GM18517 (cell line): Measurements from ENCODE around the gene ZNF823.
A peak's percentile ranks its signal among the peaks of the same experiment; 100 is the strongest.
"Not testable (repeated sequence)": the region's sequence is repeated elsewhere in the genome, so short reads cannot be mapped to it uniquely, and the experiment has no call there.

ENCODE experiments used
- ATAC-seq: cut with Tn5 transposase; IDR thresholded peaks from one replicate; pipeline ENCODE4 v1.9.1; 2021; ENCODE audit warnings: mild to moderate bottlenecking, moderate library complexity; ENCODE audit not compliant: unreplicated experiment

Gene ZNF823

GRCh38 chr19:11738746-11739620 lies at the start of gene ZNF823:
Gene ZNF823, minus strand, starts transcription at chr19:11738946. Its CDS starts 127 bp downstream, at chr19:11738819.
- ATAC-seq, result peak; percentile 79

- no peak for ATAC-seq
Measured at GRCh38 chr19:11787536-11787935, 48.8 kb upstream of the ZNF823 start.

DNA sequence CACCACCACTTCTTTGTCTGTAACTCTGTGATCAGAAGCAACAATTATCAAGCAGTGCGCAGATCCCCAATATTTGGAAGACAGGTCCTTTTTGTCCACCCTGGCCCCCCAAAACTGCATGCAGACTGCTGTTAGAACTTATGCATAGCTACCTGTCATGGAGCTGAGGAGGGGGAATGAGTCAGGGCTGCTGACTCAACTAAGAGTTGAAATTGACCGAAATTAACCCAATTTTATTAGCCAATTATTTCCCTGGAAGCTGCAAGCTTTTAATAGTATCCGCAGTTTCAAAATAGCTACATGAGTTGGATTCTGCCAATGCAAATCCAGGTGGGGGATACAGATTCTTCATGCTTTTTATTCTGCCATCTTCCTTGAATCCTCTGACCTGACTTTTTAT lies 45.6 kb upstream of the ZNF823 start:
- ATAC-seq, result no peak

GRCh38 chr19:11783767-11784166 lies 45.0 kb upstream of the ZNF823 start:
- ATAC-seq, result no peak

- no peak for ATAC-seq
Measured at GRCh38 chr19:11781295-11782057, 42.7 kb upstream of the ZNF823 start.

- no peak for ATAC-seq
Measured at GRCh38 chr19:11780431-11781020, 41.8 kb upstream of the ZNF823 start.

DNA sequence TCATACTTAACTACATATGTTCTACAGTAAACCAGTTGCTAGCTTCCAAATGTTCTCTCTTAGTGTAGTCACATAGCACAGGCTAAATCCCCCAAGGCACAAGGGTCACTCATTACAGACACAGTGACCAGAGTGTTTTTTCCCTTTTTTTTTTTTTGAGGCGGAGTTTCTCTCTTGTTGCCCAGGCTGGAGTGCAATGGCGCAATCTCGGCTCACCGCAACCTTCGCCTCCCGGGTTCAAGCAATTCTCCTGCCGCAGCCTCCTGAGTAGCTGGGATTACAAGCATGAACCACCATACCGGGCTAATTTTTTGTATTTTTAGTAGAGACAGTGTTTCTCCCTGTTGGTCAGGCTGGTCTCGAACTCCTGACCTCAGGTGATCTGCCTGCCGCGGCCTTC lies 37.9 kb upstream of the ZNF823 start:
- ATAC-seq, result not testable (repeated sequence)

- ATAC-seq, result not testable (repeated sequence)
Measured at GRCh38 chr19:11771520-11771919, 32.8 kb upstream of the ZNF823 start.

- no peak for ATAC-seq
Measured at GRCh38 chr19:11769995-11770394, 31.2 kb upstream of the ZNF823 start.

- ATAC-seq, result peak; percentile 26
Measured at GRCh38 chr19:11767633-11768133, 28.9 kb upstream of the ZNF823 start.

GRCh38 chr19:11766597-11767591 lies 28.1 kb upstream of the ZNF823 start, which contains the start of gene ZNF441:
Gene ZNF441, plus strand, starts transcription at chr19:11767000. Its CDS starts 194 bp downstream, at chr19:11767194.
- peak; percentile 83 for ATAC-seq

DNA sequence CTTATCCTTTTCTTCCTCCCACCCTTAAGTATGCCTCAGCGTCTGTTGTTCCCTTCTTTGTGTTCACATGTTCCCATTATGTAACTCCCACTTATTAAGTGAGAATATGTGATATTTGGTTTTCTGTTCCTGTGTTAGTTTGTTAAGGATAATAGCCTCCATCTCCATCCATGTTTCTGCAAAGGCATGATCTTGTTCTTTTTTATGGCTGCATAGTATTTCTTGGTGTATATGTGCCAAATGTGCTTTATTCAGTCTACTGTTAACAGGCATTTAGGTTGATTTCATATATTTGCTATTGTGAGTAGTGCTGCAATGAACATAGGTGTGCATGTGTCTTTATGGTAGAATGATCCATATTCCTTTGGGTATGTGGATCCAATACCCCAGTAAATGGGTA lies 24.9 kb upstream of the ZNF823 start:
- no peak for ATAC-seq

GRCh38 chr19:11763117-11763516 lies 24.4 kb upstream of the ZNF823 start:
- ATAC-seq, result no peak

- ATAC-seq, result no peak
Measured at GRCh38 chr19:11759805-11760204, 21.1 kb upstream of the ZNF823 start.

DNA sequence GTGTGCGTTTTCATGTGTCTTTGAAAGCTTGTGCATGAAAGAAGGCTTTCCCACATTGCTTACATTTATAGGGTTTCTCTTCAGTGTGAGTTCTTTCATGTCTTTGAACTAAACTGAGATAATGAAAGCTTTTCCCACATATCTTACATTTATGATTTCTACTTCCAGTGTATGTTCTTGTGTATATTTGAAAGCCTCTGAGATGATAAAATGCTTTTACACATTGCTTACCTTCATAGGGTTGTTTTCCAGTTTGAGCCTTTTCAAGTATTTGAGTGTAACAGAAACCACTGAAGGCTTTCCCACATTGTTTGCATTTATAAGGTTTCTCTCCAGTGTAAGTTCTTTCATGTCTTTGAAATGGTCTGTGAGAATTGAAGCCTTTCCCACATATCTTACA lies 18.2 kb upstream of the ZNF823 start:
- ATAC-seq, result no peak

- ATAC-seq, result no peak
Measured at GRCh38 chr19:11754663-11755062, 15.9 kb upstream of the ZNF823 start.

DNA sequence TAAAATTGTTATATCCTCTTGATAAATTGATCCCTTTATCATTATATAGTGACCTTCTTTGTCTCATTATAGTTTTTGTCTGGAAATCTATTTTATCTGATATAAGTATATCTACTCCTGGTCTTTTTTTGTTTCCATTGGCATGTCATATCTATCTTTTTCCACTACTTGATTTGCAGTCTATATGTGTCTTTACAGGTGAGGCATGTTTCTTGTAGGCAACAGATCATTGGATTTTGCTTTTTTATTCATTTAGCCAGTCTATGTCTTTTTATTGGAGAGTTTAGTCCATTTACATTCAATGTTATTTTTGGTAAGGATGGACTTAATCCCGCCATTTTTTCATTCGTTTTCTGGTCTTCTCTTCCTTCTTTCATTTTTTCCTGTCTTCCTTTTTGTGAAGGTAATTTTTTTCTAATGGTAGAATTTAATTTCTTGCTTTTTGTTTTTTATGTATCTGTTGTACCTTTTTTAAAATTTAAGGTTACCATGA lies 13.5 kb upstream of the ZNF823 start:
- ATAC-seq, result no peak

- no peak for ATAC-seq
Measured at GRCh38 chr19:11749751-11750150, 11.0 kb upstream of the ZNF823 start.

GRCh38 chr19:11747277-11747676 lies 8.5 kb upstream of the ZNF823 start:
- no peak for ATAC-seq

GRCh38 chr19:11745869-11746268 lies 7.1 kb upstream of the ZNF823 start:
- no peak for ATAC-seq
